ENCODE measurements around the gene KDM1A. TPM values are rescaled to one million over a fixed set of nuclear protein-coding genes. Genes with fewer than 3 reads are reported as not detected.

KDM1A gene
- 45.9 TPM for total RNA-seq (2013)
- polyA plus RNA-seq, result 10 to 100 TPM; 22.1 to 30.2 (median 24.1) TPM
- 26.2 and 35.8 TPM in 2 replicates for polyA minus RNA-seq
- 49.0 to 188 (median 62.1) reads per million in 11 experiments for total RNA-seq

GRCh38 chr1:23019094-23019862 lies at the start of gene KDM1A:
KDM1A (plus strand) TSS chr1:23019468; CDS start chr1:23019597, 129 bp downstream.
- no peaks in the 10 kb centered on the region for H3K36me3 Mint-ChIP-seq
- DNase-seq, result peak; percentile 86 to 89 (median 87)
- H3K4me3 ChIP-seq (replicated peaks in 1 of 3; ENCODE audit: low read depth in 2 of 3, low read length in 3 of 3), result peak within 1 kb of the TSS; percentile 50 to 90 (median 80)
- H3K27ac ChIP-seq (ENCODE audit: low read depth in 1 of 2, low read length in 2 of 2), result peak within 1 kb of the TSS; percentile 16 to 78
- peak within 1 kb of the TSS; percentile 97 for H3K9ac ChIP-seq (ENCODE audit: insufficient read depth, low read length, poor library complexity, severe bottlenecking)
- WGBS (ENCODE audit: insufficient coverage), result under 1% methylated on average over 85 of the region's 85 CpGs
- peak within 1 kb of the TSS; percentile 99 to 100 for H3K4me3 Mint-ChIP-seq
- peak within 1 kb of the TSS; percentile 86 for H2AFZ ChIP-seq (ENCODE audit: insufficient read depth, low read depth, low read length, poor library complexity, severe bottlenecking)
- no peak for TF ChIP-seq CTCF (IDR thresholded peaks at IDR 0.05)
- peaks cover 32% of the 10 kb centered on the region for H4K20me1 ChIP-seq (ENCODE audit: insufficient read depth, low read length)
- H3K4me1 Mint-ChIP-seq, result peaks cover 52% of the 10 kb centered on the region
- H3K4me1 ChIP-seq (ENCODE audit: control insufficient read depth in 1 of 2, insufficient read depth in 2 of 2, low read length in 2 of 2), result peaks cover 37 to 55% of the 10 kb centered on the region in 2 donors
- intact Hi-C loops (cut with micrococcal nuclease), result no loop called here
- H3K27me3 ChIP-seq (ENCODE audit: control insufficient read depth in 2 of 2, insufficient read depth in 2 of 2, low read length in 2 of 2), result no peaks in the 10 kb centered on the region
- peaks cover 0 to 3% (median 0%) of the 10 kb centered on the region in 7 donors for H3K9me3 Mint-ChIP-seq
- H3K9me3 ChIP-seq (replicated peaks in 1 of 2; ENCODE audit: control insufficient read depth in 1 of 2, insufficient read depth in 1 of 2, low read length in 2 of 2), result no peaks in the 10 kb centered on the region
- H3K36me3 ChIP-seq (replicated peaks in 1 of 2; ENCODE audit: control insufficient read depth in 1 of 2, insufficient read depth in 2 of 2, low read length in 2 of 2), result no peaks in the 10 kb centered on the region
- H3K4me2 ChIP-seq (replicated peaks; ENCODE audit: extremely low read depth, low read length, poor library complexity, severe bottlenecking), result peak within 1 kb of the TSS; percentile 88
- H3K27ac Mint-ChIP-seq, result peak within 1 kb of the TSS; percentile 85 to 94 (median 89)
- H3K79me2 ChIP-seq (ENCODE audit: insufficient read depth, low read length), result peaks cover 54% of the 10 kb centered on the region
- no peaks in the 10 kb centered on the region for H3K27me3 Mint-ChIP-seq (ENCODE audit: low read depth in 3 of 3)

GRCh38 chr1:22970096-22970495 lies 49.2 kb upstream of the KDM1A start:
- WGBS (ENCODE audit: insufficient coverage), result no CpG with 5 or more reads among the region's 2 CpGs
- Histone ChIP-seq H3K36me3 (replicated peaks in 1 of 2; ENCODE audit: control insufficient read depth in 1 of 2, insufficient read depth in 2 of 2, low read length in 2 of 2) (no peaks in the 10 kb centered on the region), H3K9ac (ENCODE audit: insufficient read depth, low read length, poor library complexity, severe bottlenecking) (no peak overlapping the region), H4K20me1 (ENCODE audit: insufficient read depth, low read length) (no peaks in the 10 kb centered on the region), H3K4me3 (replicated peaks in 1 of 3; ENCODE audit: low read depth in 2 of 3, low read length in 3 of 3) (no peak overlapping the region), H3K27ac (ENCODE audit: low read depth in 1 of 2, low read length in 2 of 2) (no peak overlapping the region), H3K4me2 (replicated peaks; ENCODE audit: extremely low read depth, low read length, poor library complexity, severe bottlenecking) (no peak overlapping the region), H3K9me3 (replicated peaks in 1 of 2; ENCODE audit: control insufficient read depth in 1 of 2, insufficient read depth in 1 of 2, low read length in 2 of 2) (no peaks in the 10 kb centered on the region), H3K79me2 (ENCODE audit: insufficient read depth, low read length) (no peaks in the 10 kb centered on the region), H2AFZ (ENCODE audit: insufficient read depth, low read depth, low read length, poor library complexity, severe bottlenecking) (no peak overlapping the region), H3K4me1 (ENCODE audit: control insufficient read depth in 1 of 2, insufficient read depth in 2 of 2, low read length in 2 of 2) (no peaks in the 10 kb centered on the region), H3K27me3 (ENCODE audit: control insufficient read depth in 2 of 2, insufficient read depth in 2 of 2, low read length in 2 of 2) (peaks cover 16 to 22% of the 10 kb centered on the region in 2 donors)
- no peak overlapping the region for H3K27ac Mint-ChIP-seq
- intact Hi-C loops (cut with micrococcal nuclease), result no loop called here
- DNase-seq, result no peak
- no peak overlapping the region for H3K4me3 Mint-ChIP-seq
- H3K27me3 Mint-ChIP-seq (ENCODE audit: low read depth in 3 of 3), result peaks cover 27 to 45% (median 31%) of the 10 kb centered on the region in 3 donors
- TF ChIP-seq CTCF (IDR thresholded peaks at IDR 0.05), result no peak
- no peaks in the 10 kb centered on the region for H3K36me3 Mint-ChIP-seq
- H3K9me3 Mint-ChIP-seq, result peaks cover 2 to 6% (median 4%) of the 10 kb centered on the region in 7 donors
- H3K4me1 Mint-ChIP-seq, result no peaks in the 10 kb centered on the region

All from CD14-positive monocyte (primary cell).